Measurements from ENCODE around the gene ASXL2. TPM values are rescaled to one million over a fixed set of nuclear protein-coding genes. Genes with fewer than 3 reads are reported as not detected.

The ASXL2 gene
- total RNA-seq, 4 donors from 2014 or later = 4.6 to 29.7 (median 10.6) TPM

DNA sequence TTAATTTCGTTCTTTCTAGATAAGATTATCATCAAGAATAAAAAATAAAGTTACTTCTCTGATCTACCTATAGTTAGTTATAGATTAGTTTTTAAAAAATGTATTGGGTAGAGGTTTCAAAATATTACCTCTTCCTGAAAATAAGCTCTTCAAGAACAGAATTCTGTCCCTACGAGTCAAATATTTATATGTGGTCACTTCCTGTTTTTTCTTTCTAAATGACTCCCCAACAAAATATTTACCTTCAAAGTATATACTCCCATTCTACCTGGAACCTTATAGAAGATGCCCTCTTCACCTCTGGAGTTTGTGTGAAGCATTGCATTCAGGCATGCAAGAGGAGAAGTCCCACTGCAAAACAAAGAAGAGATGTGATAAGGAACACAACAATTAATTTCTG is 72.3 kb downstream of the ASXL2 start:
- Histone ChIP-seq H3K4me1 (no peaks in the 10 kb centered on the region), H3K4me3 (no peak overlapping the region), H3K27ac (no peak overlapping the region), H3K27me3 (no peaks in the 10 kb centered on the region), H3K36me3 (no peaks in the 10 kb centered on the region), H3K9me3 (no peaks in the 10 kb centered on the region)
- TF ChIP-seq POLR2A (IDR thresholded peaks at IDR 0.05) = no peak
- TF ChIP-seq, protein P1, sequence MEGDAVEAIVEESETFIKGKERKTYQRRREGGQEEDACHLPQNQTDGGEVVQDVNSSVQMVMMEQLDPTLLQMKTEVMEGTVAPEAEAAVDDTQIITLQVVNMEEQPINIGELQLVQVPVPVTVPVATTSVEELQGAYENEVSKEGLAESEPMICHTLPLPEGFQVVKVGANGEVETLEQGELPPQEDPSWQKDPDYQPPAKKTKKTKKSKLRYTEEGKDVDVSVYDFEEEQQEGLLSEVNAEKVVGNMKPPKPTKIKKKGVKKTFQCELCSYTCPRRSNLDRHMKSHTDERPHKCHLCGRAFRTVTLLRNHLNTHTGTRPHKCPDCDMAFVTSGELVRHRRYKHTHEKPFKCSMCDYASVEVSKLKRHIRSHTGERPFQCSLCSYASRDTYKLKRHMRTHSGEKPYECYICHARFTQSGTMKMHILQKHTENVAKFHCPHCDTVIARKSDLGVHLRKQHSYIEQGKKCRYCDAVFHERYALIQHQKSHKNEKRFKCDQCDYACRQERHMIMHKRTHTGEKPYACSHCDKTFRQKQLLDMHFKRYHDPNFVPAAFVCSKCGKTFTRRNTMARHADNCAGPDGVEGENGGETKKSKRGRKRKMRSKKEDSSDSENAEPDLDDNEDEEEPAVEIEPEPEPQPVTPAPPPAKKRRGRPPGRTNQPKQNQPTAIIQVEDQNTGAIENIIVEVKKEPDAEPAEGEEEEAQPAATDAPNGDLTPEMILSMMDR (IDR thresholded peaks at IDR 0.05) = no peak
- intact Hi-C loops (cut with DNase I; ENCODE audit: low total_unique reads) = no loop called here
- no peak for DNase-seq

DNA sequence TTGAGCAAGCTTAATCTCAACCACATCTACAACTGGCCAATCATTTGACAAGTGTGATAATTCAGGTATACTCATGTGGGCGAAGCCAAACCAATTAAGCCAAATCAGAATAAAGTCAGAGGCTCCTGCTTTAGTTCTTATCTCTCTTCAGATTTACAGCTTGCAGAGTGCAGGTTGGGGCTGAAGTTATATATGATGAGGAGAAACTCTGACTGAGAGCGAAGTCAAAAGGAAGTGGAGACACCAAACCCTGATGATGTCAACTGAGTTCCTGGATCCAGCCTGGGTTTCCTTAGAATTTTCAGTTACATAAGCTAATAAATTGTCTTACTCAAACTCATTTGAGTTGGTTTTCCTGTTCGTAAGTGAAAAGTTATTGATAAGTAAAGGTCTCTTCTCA is 73.9 kb downstream of the ASXL2 start:
- intact Hi-C loops (cut with DNase I; ENCODE audit: low total_unique reads) = no loop called here

DNA sequence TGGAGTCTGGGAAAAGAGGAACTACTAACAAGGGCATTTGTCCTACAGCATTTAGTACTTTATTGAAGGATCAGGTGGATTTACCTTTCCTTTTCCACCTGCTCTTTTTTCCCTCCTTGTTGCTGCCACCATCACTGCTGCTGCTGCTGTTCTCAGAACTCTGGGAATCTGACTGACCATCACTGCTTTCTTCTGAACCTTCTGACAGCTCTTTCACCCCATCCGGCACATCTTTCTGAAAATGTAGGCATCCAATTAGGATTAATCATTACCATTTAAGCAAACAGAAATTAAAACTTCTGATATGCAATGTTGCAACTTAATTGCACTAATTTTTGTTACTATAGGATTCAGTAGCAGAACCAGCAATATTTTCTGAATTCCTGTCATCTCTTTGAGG is 79.0 kb downstream of the ASXL2 start:
- Histone ChIP-seq H3K36me3 (no peaks in the 10 kb centered on the region), H3K4me1 (no peaks in the 10 kb centered on the region), H3K9me3 (no peaks in the 10 kb centered on the region), H3K4me3 (no peak overlapping the region), H3K27me3 (no peaks in the 10 kb centered on the region), H3K27ac (no peak overlapping the region)
- no peak for TF ChIP-seq POLR2A (IDR thresholded peaks at IDR 0.05)
- TF ChIP-seq, protein P1 (IDR thresholded peaks at IDR 0.05) = no peak
- intact Hi-C loops (cut with DNase I; ENCODE audit: low total_unique reads) = no loop called here
- no peak for DNase-seq

More for the DNA sequence above, 73.9 kb downstream of the ASXL2 start:
- H3K36me3 ChIP-seq = no peaks in the 10 kb centered on the region
- H3K4me3 ChIP-seq = no peak overlapping the region
- no peaks in the 10 kb centered on the region for H3K4me1 ChIP-seq
- no peak overlapping the region for H3K27ac ChIP-seq
- DNase-seq = no peak
- no peak for TF ChIP-seq POLR2A (IDR thresholded peaks at IDR 0.05)
- TF ChIP-seq, protein P1 (IDR thresholded peaks at IDR 0.05) = no peak
- H3K9me3 ChIP-seq = no peaks in the 10 kb centered on the region
- H3K27me3 ChIP-seq = no peaks in the 10 kb centered on the region

DNA sequence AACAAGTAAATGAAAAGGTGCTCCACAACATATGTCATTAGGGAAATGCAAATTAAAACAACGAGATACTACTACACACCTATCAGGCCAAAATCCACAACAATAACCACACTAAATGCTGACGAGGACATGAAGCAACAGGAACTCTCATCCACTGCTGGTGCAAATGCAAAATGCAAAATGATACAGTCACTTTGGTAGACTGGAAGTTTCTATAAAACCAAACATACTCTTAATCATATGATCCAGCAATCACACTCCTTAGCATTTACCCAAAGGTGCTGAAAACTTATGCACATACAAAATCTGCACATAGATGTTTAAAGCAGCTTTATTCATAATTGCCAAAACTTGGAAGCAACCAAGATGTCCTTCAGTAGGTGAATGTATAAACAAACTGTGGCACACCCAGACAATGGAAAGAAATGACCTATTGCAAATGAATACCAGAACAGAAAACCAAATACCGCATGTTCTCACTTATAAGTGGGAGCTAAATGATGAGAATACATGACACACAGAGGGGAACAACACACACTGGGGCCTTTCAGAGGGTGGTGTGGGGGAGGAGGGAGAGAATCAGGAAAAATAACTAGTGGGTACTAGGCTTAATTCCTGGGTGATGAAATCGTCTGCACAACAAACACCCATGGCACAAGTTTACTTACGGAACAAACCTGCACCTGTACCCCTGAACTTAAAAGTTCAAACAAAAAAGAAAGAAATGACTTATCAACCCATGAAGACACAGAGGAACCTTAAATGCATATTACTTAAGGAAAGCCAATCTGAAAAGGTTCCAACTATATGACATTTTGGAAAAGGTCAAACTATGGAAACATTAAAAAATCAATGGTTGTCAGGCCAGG is 80.4 kb downstream of the ASXL2 start:
- no peak overlapping the region for H3K27ac ChIP-seq
- no peaks in the 10 kb centered on the region for H3K4me1 ChIP-seq
- no peak for DNase-seq
- H3K27me3 ChIP-seq = no peaks in the 10 kb centered on the region
- TF ChIP-seq, protein P1 (IDR thresholded peaks at IDR 0.05) = no peak
- no peak for TF ChIP-seq POLR2A (IDR thresholded peaks at IDR 0.05)
- no peak overlapping the region for H3K4me3 ChIP-seq
- H3K36me3 ChIP-seq = no peaks in the 10 kb centered on the region
- H3K9me3 ChIP-seq = no peaks in the 10 kb centered on the region
- intact Hi-C loops (cut with DNase I; ENCODE audit: low total_unique reads) = no loop called here

DNA sequence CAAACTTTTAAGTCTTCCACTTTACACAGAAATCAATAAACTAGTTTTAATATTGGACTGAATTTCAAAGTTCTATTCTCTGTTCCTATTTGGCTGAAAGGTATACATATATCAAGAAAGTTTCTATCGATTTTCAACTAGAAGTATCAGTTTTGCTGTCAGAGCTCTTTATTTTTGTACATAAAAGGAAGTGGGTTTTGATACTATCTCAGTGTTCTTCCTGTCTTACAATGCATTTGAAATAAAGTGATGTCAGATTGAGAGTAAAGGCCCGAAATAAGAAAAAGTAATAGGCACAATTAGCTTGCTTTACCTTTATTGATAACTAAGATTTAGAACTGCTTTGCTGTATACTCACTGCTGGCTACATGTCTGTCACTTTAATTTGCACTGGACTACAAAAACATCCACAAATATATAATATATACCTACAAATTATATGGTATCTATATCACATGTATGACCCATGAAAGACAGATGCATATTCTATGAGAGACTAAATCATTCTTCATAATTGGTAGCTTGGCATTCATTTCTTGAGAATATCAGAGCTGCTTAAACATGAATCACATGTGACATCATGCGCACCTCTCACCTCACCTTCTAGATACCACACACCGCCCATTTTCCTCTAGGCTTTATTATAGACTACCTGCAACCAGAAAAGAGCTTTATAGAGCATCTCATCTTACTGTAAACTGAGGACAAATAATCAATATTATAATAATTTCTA is 83.6 kb downstream of the ASXL2 start:
- Histone ChIP-seq H3K4me1 (no peaks in the 10 kb centered on the region), H3K27me3 (no peaks in the 10 kb centered on the region), H3K36me3 (no peaks in the 10 kb centered on the region), H3K27ac (no peak overlapping the region), H3K9me3 (no peaks in the 10 kb centered on the region), H3K4me3 (no peak overlapping the region)
- TF ChIP-seq, protein P1 (IDR thresholded peaks at IDR 0.05) = no peak
- TF ChIP-seq POLR2A (IDR thresholded peaks at IDR 0.05) = no peak
- DNase-seq = no peak
- intact Hi-C loops (cut with DNase I; ENCODE audit: low total_unique reads) = no loop called here
